ENCODE measurements around the gene FHOD3.

The FHOD3 gene

GRCh38 chr18:36578871-36579710 lies 281.6 kb downstream of the FHOD3 start:
- no peak overlapping the region for H3K4me3 ChIP-seq (ENCODE audit: low read depth, low read length)
- TF ChIP-seq CTCF (IDR thresholded peaks at IDR 0.05; ENCODE audit: low read depth, low read length) = no peak

GRCh38 chr18:36580266-36580665 lies 282.8 kb downstream of the FHOD3 start:
- H3K4me3 ChIP-seq (ENCODE audit: low read depth, low read length) = no peak overlapping the region

GRCh38 chr18:36580874-36581750 lies 283.6 kb downstream of the FHOD3 start:
- H3K4me3 ChIP-seq (ENCODE audit: low read depth, low read length) = no peak overlapping the region
- TF ChIP-seq CTCF (IDR thresholded peaks at IDR 0.05; ENCODE audit: low read depth, low read length) = no peak

More at GRCh38 chr18:36580266-36580665, 282.8 kb downstream of the FHOD3 start:
- TF ChIP-seq CTCF (IDR thresholded peaks at IDR 0.05; ENCODE audit: low read depth, low read length) = no peak

GRCh38 chr18:36582988-36583745 lies 285.7 kb downstream of the FHOD3 start:
- TF ChIP-seq CTCF (IDR thresholded peaks at IDR 0.05; ENCODE audit: low read depth, low read length) = no peak
- H3K4me3 ChIP-seq (ENCODE audit: low read depth, low read length) = no peak overlapping the region

GRCh38 chr18:36589857-36590543 lies 292.5 kb downstream of the FHOD3 start:
- no peak overlapping the region for H3K4me3 ChIP-seq (ENCODE audit: low read depth, low read length)
- TF ChIP-seq CTCF (IDR thresholded peaks at IDR 0.05; ENCODE audit: low read depth, low read length) = no peak

- no peak for TF ChIP-seq CTCF (IDR thresholded peaks at IDR 0.05; ENCODE audit: low read depth, low read length)
- H3K4me3 ChIP-seq (ENCODE audit: low read depth, low read length) = no peak overlapping the region
Measured at GRCh38 chr18:36590621-36591580, 293.4 kb downstream of the FHOD3 start.
